ENCODE measurements around the gene NOL4L. TPM values are rescaled to one million over a fixed set of nuclear protein-coding genes. Genes with fewer than 3 reads are reported as not detected.

Gene NOL4L
- total and polyA plus RNA-seq, 2 experiments from 2014 or later, result 38.8 to 39.2 TPM

DNA sequence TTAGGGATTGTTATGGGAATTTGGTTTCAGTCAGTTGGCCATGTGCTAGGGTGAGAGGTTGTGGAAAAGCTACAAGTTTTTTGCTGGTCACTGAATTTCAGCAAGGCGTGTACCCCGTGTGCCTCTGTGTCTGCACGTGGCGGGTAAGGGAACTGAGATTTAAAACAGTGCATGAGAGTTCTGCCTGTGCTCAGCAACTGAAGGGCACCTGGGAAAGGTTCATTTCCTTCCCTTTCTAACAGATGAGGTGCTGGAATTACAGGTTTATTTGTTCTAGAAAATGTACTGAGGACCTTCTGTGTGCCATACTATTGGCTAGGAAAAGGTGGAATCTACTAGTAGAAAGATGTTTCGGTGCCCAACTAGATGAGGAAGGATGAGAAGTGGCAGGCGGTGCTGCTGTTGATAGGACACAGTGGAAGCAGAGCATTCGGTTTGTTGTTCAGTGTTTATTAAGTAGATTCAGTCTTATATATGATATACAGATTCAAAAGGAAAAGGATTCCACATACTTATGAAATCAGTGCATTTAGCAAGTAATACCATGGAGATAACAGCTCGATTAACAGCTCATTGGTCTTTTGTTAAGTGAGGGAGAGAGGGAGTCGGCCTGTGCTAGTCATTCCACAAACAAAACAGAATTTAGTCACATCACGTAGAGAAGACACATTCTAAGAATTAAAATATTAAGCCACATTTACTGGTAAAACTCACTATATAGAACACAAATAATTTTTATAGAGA, 142.3 kb downstream of the NOL4L start (continued):
- TF ChIP-seq, protein P1, sequence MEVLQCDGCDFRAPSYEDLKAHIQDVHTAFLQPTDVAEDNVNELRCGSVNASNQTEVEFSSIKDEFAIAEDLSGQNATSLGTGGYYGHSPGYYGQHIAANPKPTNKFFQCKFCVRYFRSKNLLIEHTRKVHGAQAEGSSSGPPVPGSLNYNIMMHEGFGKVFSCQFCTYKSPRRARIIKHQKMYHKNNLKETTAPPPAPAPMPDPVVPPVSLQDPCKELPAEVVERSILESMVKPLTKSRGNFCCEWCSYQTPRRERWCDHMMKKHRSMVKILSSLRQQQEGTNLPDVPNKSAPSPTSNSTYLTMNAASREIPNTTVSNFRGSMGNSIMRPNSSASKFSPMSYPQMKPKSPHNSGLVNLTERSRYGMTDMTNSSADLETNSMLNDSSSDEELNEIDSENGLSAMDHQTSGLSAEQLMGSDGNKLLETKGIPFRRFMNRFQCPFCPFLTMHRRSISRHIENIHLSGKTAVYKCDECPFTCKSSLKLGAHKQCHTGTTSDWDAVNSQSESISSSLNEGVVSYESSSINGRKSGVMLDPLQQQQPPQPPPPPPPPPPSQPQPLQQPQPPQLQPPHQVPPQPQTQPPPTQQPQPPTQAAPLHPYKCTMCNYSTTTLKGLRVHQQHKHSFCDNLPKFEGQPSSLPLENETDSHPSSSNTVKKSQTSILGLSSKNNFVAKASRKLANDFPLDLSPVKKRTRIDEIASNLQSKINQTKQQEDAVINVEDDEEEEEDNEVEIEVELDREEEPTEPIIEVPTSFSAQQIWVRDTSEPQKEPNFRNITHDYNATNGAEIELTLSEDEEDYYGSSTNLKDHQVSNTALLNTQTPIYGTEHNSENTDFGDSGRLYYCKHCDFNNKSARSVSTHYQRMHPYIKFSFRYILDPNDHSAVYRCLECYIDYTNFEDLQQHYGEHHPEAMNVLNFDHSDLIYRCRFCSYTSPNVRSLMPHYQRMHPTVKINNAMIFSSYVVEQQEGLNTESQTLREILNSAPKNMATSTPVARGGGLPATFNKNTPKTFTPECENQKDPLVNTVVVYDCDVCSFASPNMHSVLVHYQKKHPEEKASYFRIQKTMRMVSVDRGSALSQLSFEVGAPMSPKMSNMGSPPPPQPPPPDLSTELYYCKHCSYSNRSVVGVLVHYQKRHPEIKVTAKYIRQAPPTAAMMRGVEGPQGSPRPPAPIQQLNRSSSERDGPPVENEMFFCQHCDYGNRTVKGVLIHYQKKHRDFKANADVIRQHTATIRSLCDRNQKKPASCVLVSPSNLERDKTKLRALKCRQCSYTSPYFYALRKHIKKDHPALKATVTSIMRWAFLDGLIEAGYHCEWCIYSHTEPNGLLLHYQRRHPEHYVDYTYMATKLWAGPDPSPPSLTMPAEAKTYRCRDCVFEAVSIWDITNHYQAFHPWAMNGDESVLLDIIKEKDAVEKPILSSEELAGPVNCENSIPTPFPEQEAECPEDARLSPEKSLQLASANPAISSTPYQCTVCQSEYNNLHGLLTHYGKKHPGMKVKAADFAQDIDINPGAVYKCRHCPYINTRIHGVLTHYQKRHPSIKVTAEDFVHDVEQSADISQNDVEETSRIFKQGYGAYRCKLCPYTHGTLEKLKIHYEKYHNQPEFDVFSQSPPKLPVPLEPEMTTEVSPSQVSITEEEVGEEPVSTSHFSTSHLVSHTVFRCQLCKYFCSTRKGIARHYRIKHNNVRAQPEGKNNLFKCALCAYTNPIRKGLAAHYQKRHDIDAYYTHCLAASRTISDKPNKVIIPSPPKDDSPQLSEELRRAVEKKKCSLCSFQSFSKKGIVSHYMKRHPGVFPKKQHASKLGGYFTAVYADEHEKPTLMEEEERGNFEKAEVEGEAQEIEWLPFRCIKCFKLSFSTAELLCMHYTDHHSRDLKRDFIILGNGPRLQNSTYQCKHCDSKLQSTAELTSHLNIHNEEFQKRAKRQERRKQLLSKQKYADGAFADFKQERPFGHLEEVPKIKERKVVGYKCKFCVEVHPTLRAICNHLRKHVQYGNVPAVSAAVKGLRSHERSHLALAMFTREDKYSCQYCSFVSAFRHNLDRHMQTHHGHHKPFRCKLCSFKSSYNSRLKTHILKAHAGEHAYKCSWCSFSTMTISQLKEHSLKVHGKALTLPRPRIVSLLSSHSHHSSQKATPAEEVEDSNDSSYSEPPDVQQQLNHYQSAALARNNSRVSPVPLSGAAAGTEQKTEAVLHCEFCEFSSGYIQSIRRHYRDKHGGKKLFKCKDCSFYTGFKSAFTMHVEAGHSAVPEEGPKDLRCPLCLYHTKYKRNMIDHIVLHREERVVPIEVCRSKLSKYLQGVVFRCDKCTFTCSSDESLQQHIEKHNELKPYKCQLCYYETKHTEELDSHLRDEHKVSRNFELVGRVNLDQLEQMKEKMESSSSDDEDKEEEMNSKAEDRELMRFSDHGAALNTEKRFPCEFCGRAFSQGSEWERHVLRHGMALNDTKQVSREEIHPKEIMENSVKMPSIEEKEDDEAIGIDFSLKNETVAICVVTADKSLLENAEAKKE (CRISPR knock-in tag; IDR thresholded peaks at IDR 0.05), result no peak
- TF ChIP-seq, protein P2, sequence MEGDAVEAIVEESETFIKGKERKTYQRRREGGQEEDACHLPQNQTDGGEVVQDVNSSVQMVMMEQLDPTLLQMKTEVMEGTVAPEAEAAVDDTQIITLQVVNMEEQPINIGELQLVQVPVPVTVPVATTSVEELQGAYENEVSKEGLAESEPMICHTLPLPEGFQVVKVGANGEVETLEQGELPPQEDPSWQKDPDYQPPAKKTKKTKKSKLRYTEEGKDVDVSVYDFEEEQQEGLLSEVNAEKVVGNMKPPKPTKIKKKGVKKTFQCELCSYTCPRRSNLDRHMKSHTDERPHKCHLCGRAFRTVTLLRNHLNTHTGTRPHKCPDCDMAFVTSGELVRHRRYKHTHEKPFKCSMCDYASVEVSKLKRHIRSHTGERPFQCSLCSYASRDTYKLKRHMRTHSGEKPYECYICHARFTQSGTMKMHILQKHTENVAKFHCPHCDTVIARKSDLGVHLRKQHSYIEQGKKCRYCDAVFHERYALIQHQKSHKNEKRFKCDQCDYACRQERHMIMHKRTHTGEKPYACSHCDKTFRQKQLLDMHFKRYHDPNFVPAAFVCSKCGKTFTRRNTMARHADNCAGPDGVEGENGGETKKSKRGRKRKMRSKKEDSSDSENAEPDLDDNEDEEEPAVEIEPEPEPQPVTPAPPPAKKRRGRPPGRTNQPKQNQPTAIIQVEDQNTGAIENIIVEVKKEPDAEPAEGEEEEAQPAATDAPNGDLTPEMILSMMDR (conservative IDR thresholded peaks at IDR 0.05; ENCODE audit: low read depth in 2 of 2), result no peak
- no peak for TF ChIP-seq EZH2phosphoT487 (IDR thresholded peaks at IDR 0.05; ENCODE audit: unreplicated experiment)
- TF ChIP-seq, protein P3, sequence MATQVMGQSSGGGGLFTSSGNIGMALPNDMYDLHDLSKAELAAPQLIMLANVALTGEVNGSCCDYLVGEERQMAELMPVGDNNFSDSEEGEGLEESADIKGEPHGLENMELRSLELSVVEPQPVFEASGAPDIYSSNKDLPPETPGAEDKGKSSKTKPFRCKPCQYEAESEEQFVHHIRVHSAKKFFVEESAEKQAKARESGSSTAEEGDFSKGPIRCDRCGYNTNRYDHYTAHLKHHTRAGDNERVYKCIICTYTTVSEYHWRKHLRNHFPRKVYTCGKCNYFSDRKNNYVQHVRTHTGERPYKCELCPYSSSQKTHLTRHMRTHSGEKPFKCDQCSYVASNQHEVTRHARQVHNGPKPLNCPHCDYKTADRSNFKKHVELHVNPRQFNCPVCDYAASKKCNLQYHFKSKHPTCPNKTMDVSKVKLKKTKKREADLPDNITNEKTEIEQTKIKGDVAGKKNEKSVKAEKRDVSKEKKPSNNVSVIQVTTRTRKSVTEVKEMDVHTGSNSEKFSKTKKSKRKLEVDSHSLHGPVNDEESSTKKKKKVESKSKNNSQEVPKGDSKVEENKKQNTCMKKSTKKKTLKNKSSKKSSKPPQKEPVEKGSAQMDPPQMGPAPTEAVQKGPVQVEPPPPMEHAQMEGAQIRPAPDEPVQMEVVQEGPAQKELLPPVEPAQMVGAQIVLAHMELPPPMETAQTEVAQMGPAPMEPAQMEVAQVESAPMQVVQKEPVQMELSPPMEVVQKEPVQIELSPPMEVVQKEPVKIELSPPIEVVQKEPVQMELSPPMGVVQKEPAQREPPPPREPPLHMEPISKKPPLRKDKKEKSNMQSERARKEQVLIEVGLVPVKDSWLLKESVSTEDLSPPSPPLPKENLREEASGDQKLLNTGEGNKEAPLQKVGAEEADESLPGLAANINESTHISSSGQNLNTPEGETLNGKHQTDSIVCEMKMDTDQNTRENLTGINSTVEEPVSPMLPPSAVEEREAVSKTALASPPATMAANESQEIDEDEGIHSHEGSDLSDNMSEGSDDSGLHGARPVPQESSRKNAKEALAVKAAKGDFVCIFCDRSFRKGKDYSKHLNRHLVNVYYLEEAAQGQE (IDR thresholded peaks at IDR 0.05; ENCODE audit: unreplicated experiment), result no peak

All from GM23338 (cell line).